GM12874 (cell line): ENCODE results near the gene PTPRN2.

Source experiments
- TF ChIP-seq, protein P1 (sequence below): IDR thresholded peaks from 2 replicates; pipeline ENCODE4 v1.5.1; 2011; ENCODE audit warnings: low read depth, mild to moderate bottlenecking, control low read depth, low read length, moderate library complexity; ENCODE audit not compliant: insufficient read depth

Gene PTPRN2

DNA sequence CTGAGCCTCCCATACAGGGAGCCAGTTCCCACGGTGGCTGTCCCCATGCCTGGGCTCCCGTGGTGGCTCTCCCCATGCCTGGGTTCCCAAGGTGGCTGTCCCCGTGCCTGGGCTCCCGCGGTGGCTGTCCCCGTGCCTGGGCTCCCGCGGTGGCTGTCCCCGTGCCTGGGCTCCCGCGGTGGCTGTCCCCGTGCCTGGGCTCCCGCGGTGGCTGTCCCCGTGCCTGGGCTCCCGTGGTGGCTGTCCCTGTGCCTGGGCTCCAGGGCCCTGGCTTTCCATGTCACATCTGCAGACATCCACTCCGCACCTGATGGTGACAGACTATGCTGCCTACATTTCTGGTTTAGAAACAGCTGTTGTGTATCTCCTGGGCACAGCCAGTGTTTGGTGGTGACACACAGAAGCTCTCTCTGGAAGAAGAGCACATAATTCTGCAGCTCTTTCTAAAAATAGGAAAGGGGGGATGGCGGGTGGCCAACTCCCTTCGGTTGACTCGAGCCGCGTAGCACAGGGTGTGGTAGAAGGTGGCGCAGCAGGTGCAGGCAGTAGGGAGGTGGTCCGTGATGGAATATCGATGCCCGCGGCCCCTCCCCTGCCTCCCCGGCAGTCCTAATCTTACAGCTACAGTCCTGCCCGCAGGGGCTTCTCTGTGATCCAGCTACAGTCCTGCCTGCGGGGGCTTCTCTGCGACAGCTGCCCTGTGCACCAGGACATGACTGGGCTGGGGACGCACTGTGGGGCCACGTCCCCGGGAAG lies 999.6 kb downstream of the PTPRN2 start:
- TF ChIP-seq, protein P1, sequence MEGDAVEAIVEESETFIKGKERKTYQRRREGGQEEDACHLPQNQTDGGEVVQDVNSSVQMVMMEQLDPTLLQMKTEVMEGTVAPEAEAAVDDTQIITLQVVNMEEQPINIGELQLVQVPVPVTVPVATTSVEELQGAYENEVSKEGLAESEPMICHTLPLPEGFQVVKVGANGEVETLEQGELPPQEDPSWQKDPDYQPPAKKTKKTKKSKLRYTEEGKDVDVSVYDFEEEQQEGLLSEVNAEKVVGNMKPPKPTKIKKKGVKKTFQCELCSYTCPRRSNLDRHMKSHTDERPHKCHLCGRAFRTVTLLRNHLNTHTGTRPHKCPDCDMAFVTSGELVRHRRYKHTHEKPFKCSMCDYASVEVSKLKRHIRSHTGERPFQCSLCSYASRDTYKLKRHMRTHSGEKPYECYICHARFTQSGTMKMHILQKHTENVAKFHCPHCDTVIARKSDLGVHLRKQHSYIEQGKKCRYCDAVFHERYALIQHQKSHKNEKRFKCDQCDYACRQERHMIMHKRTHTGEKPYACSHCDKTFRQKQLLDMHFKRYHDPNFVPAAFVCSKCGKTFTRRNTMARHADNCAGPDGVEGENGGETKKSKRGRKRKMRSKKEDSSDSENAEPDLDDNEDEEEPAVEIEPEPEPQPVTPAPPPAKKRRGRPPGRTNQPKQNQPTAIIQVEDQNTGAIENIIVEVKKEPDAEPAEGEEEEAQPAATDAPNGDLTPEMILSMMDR, result no peak

DNA sequence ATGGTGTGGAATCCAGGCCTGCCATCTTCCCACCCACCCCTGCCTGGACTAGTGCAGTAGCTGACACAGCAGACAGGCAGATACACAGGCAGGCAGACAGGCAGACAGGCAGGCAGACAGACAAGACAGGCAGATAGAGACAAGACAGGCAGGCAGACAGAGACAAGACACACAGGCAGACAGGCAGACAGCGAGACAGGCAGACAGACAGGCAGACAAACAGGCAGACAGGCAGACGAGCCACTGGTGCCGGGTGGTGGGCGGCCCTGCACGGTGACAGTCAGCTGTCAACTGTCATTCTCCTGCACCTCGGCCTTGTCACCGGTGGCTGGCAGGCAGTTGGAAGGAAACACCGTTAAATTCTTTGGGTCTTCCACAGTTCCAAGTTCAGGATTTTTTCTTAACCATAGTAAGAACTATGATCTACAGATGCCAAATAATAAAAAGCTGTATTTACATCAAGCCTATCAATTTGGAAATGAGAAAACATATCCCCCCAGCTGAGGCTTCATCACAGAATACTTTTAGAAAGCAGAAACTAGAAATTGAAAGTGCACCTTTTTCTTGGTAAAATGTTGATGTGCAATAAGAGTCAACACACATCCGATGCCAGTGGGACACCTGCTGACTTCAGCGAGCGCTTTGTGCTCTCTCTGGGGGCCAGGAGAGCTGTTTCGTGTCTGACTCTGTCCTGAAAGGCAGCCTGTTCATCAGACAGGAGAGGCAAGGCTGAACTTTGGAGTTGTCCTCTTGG lies 1000.4 kb downstream of the PTPRN2 start:
- TF ChIP-seq, protein P1, result no peak

DNA sequence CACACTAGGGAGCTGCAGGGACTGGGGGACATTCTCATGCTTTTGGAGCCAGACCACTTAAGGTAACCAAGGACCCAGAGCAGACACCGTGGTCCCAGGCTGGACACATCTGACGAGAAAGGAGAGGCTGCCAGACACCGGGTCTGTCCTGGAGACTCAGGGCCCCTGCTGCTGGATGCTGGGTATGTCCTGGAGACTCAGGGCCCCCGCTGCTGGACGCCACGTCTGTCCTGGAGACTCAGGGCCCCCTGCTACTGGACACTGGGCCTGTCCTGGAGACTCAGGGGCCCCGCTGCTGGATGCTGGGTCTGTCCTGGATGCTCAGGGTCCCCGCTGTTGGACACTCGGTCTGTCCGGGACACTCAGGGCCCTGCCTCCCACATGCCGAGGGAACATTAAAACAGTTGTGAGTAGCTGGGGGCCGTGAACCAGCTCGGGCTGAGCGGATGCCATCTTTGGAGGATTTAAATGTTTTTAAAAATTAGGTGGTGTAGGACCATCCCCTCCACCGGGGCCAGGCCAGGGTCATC lies 1001.1 kb downstream of the PTPRN2 start:
- TF ChIP-seq, protein P1, result no peak

DNA sequence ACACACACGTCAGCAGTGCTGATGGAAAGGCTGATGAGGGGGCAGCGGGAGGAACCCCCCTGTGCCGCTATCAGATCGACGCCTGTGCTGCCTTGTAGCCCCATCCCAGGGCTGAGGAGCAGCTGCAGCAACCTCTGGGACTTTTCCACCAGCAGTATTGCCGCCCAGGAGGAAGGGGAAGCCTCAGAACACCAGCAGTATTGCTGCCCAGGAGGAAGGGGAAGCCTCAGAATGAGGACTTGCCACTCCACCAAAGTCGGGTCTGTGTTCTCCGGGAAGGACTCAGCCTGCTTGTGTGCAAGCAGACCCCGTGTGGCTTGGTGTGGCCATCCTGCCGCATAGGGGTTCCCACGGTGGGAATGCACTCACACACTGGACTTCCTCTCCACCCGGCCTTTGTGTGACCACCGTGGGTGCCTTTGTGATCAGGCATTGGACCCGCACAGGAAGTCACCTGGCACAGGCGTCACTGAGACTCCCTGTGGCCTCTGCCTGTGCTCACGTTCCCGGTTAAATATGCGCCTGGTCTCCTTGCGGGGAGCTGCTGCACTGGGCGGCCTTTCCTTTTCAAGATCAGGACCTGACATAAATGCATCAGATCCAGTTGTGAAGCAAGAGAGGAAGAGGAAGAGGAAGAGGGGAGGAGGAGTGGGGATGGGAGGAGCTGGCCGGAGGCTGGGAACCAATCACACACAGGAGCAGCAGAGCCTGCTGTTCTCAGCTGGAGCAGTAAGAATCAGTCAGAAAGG lies 1002.3 kb downstream of the PTPRN2 start:
- TF ChIP-seq, protein P1, result no peak

DNA sequence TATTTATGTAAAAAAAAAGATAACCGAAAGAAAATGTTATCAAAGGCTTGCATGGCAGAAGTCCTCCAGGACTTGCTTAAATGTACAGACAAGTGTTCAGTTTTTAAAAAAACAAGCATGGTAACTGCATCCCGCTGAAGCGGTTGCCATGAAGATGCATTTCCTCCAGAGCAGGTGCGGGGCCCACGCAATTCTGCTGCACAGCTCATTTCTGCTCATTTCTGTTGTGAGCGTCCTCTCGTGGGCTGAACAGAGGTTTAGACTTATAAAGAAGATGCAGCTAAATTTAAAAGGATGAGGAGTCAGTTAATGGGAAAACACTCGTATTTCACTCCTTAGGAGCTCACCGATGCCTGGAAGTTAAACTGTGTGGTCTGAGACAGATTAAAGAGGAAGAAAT lies 1003.2 kb downstream of the PTPRN2 start:
- TF ChIP-seq, protein P1, result no peak

DNA sequence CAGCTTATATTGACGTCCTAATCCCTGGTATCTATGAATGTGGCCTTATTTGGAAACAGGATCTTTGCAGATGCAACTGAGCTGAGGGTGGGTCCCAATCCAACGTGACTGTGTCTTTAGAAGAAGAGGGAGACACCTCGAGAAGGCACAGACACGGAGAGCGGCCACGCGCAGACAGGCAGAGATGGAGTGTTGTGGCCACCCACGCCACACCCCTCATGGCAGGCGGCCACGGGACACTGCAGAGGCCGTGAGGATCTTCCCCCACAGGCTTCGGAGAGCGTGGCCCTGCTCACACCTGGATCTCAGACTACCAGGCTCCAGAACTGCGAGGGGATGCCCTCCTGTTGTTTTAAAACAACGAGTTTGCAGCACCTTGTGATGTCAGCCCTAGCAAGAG lies 1005.9 kb downstream of the PTPRN2 start:
- TF ChIP-seq, protein P1, result no peak

DNA sequence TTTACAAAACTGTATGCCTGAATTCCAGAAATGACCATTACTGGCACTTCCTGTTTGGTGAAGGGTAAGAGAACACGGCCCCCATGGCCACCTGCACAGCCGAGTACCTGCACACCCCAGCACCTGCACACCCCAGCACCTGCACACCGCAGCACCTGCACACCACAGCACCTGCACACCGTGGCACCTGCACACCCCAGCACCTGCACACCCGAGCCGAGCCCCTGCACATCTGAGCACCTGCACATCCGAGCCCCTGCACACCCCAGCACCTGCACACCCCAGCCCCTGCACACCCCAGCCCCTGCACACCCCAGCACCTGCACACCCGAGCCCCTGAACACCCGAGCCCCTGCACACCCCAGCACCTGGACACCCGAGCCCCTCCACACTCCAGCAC lies 1007.3 kb downstream of the PTPRN2 start:
- TF ChIP-seq, protein P1, result no peak
